HG03575 (cell line): Measurements from ENCODE around the gene ABLIM3.

Experiments used
- ATAC-seq: cut with Tn5 transposase; IDR thresholded peaks from one replicate; pipeline ENCODE4 v1.9.1; 2021; ENCODE audit not compliant: unreplicated experiment, insufficient number of reproducible peaks, low FRiP score; ENCODE audit errors: extremely low read depth

The ABLIM3 gene

GRCh38 chr5:149285153-149285552 lies 143.9 kb downstream of the ABLIM3 start:
- no peak for ATAC-seq

GRCh38 chr5:149288436-149288835 lies 147.1 kb downstream of the ABLIM3 start:
- no peak for ATAC-seq

GRCh38 chr5:149289301-149289700 lies 148.0 kb downstream of the ABLIM3 start:
- no peak for ATAC-seq

GRCh38 chr5:149294872-149295829 lies 153.9 kb downstream of the ABLIM3 start:
- ATAC-seq: no peak

GRCh38 chr5:149297340-149298025 lies 156.2 kb downstream of the ABLIM3 start:
- ATAC-seq: no peak

- ATAC-seq: no peak
These were observed 156.9 kb downstream of the ABLIM3 start for GRCh38 chr5:149298163-149298562.

GRCh38 chr5:149298842-149299404 lies 157.6 kb downstream of the ABLIM3 start:
- no peak for ATAC-seq

GRCh38 chr5:149299451-149300054 lies 158.3 kb downstream of the ABLIM3 start:
- no peak for ATAC-seq

- no peak for ATAC-seq
These were observed 159.1 kb downstream of the ABLIM3 start for GRCh38 chr5:149300441-149300840.

GRCh38 chr5:149301049-149301743 lies 159.9 kb downstream of the ABLIM3 start:
- ATAC-seq: no peak

GRCh38 chr5:149301744-149302380 lies 160.6 kb downstream of the ABLIM3 start:
- no peak for ATAC-seq

GRCh38 chr5:149302641-149303040 lies 161.3 kb downstream of the ABLIM3 start:
- no peak for ATAC-seq

GRCh38 chr5:149303210-149303609 lies 161.9 kb downstream of the ABLIM3 start:
- ATAC-seq: no peak

GRCh38 chr5:149304195-149305078 lies 163.1 kb downstream of the ABLIM3 start:
- no peak for ATAC-seq

GRCh38 chr5:149309354-149309753 lies 168.1 kb downstream of the ABLIM3 start:
- no peak for ATAC-seq
